GM21367 (cell line): ENCODE measurements around the gene AEBP2.
"Not testable (repeated sequence)": the region's sequence is repeated elsewhere in the genome, so short reads cannot be mapped to it uniquely, and the experiment has no call there.

Experiments used
- ATAC-seq: cut with Tn5 transposase; IDR thresholded peaks from one replicate; pipeline ENCODE4 v1.9.1; 2021; ENCODE audit not compliant: unreplicated experiment

AEBP2 gene

DNA sequence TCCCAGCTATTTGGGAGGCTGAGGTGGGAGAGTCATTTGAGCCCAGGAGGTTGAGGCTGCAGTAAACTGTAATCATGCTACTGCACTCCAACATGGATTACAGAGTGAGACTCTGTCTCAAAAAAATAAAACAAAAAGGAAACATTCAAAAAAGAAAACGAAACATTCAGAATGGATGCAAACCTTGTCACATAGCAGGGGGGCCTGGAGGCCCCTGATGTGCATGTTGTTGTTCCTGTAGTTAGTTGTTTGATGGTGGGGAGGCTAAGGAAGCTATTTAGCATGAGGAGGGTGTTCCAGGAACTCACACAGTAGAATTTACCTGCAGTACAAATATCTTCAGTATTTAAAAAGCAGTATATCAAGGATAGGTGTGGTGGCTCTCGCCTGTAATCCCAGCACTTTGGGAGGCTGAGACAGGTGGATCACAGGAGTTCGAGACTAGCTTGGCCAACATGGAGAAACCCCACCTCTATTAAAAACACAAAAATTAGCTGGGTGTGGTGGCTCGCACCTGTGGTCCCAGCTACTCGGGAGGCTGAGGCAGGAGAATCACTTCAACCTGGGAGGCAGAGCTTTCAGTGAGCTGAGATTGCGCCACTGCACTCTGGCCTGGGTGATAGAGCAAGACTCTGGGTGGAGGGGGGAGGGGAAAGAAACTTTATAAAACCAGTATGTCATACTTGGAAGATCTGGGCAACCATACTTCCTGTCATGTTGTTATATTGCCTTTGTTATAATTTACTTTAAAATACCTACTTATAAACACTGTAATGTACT lies 17.6 kb upstream of the AEBP2 start:
- no peak for ATAC-seq

DNA sequence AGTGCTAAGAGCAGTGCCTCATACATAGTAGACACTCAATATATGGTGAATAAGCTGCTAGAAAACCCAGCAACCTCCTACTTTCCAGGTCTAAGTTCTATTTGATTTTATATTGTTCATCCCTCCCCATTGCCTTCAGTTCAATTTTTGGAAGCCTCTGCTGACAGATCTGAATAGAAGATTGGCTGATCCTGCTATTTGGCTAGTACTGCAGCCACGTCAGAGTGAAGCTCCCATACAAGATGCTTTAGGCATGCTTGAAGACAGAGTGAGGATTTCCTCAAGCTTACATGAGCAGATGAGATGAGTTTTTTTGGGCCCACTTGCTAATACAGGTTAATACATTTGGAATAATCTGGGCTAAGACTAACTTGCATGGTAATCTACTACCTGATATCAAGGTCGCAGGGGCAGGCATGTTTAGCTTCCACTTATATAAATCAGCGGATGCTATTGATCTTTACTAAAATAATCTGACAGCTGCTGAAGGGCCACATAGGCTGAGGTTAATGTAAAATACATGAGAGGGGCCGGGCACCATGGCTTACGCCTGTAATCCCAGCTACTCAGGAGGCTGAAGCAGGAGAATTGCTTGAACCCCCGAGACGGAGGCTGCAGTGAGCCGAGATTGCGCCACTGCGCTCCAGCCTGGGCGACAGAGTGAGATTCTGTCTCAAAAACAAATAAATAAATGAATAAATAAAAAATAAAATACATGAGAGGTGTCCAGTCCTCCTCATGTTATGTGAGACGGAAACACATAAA lies 15.9 kb upstream of the AEBP2 start:
- no peak for ATAC-seq

DNA sequence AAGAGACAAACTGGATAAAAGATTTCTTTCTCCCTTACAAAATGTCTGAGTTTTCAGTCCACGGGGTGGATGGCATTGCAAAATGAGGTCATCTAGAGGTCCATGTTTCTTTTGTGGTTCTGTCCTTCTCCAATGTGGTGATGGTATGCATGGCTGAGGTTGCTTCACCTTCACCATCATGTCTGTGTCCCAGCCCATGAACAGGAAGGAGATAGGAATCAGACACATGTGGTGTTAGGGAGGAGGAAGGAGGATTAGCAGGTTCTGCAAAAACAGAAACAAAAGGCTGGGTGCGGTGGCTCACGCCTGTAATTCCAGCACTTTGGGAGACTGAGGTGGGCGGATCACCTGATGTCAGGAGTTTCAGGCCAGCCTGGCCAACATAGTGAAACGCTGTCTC lies 11.0 kb upstream of the AEBP2 start:
- ATAC-seq: no peak

DNA sequence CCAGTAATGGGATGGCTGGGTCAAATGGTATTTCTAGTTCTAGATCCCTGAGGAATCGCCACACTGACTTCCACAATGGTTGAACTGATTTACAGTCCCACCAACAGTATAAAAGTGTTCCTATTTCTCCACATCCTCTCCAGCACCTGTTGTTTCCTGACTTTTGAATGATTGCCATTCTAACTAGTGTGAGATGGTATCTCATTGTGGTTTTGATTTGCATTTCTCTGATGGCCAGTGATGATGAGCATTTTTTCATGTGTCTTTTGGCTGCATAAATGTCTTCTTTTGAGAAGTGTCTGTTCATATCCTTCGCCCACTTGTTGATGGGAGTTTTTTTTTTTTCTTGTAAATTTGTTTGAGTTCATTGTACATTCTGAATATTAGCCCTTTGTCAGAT lies 9.8 kb upstream of the AEBP2 start:
- ATAC-seq: not testable (repeated sequence)

DNA sequence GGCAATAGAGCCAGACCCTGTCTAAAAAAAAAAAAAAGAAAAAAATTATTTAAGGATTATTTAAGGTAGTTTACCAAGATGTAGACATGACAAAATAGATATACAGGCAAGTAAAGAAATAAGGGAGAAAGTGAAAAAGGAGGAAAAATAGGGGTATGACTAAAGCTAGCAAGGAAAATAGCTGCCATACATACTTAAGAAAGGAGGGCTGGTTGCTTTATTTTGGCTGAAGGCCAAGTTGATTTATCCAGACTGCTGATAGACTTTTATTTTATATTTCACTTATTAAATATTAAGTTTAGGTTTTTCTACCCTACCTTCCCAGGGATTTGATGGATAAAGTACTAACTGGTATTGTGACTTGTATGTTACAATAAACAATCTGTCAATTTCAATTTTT lies 8.3 kb upstream of the AEBP2 start:
- no peak for ATAC-seq

DNA sequence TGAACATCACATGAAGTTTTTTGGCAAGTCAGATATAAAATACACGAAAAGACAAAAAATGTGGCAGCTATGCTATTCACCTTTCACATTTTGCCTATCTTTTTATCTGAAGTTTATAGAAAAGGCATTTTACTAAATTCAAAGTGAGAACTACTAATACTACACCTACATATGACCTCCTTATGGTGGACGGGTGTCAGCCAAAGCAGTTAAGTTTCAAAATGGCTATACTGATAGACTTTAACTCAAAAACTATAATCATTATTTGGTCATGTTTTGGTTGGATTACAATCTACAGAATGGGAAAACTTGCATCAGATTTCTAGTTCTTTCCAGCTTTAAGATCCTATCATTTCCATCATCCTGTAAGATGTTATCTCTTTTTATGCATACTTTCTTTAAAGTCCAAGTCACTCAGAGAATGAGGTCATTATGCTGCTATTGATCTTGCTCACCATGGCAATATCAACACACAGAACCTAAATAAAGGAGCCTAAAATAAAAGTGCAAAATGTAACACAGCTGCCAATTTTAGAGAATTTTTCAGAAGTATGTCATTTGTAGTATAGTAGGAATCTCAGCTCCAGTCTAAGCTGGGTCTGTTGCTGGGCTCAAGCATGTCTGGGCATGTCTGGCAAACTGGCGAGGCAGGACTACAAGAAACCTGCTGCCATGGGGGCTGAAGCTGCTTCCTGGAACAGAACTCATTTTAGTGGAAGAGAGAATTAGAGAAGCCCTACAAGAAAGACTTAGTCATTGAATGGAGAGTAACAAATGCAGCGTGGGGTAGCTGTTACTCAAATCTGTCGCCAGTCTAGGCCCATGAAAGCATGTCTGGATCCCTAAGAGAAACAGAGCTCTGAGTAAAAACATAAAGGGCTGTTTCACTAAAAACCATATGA lies 7.6 kb upstream of the AEBP2 start:
- ATAC-seq: peak; percentile 49

DNA sequence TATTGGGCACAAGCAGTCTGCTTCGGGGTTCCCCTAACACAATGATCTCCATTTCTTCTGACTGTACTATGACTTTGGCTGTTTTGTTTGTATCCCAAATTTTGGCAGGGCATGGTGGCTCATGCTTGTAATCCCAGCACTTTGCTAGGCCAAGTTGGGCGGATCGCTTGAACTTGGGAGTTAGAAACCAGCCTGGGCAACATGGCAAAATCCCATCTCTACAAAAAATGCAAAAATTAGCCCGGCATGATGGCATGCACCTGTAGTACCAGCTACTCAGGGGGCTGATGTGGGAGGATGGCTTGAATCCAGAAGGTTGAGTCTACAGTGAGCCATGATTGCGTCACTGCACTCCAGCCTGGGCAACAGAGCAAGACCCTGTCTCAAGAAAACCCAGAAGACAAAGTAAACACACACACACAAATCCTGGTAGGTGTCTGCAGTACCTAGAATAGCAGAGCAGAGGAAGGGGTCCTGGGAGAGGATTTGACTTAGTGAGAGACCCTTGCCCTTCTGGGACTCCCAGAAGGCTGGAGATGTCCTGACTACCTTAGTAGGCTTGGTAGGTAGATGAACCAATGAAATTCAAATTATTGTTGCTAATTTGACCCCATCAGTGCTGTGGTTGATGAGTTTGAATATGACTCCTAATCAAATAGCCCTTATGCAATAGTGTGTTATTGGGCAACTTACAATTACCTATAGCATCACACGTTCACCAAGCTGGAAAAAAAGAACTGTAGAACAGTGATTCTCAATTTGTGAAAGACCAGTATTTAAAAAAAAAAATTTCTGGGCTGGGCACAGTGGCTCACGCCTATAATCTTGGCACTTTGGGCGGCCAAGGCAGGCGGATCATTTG lies 6.8 kb upstream of the AEBP2 start:
- ATAC-seq: no peak

DNA sequence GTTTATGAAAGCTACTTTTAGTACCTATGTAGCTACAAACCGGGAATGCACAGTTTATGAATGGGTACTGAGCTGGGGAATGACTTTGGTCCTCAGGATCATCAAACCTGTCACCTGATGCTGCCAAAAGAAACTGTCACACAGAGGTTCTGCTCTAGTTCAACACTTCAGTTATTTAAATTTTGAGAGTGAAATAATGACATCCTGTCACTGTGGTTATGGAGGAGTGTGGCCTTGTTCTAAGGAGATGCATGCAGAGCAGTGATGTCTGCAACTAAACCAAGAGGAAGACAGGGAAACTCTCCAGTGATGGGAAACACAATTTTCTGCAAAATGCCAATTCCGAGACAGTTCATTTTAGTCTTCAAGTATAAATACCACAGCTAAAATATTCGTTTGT lies 4.8 kb upstream of the AEBP2 start:
- no peak for ATAC-seq

DNA sequence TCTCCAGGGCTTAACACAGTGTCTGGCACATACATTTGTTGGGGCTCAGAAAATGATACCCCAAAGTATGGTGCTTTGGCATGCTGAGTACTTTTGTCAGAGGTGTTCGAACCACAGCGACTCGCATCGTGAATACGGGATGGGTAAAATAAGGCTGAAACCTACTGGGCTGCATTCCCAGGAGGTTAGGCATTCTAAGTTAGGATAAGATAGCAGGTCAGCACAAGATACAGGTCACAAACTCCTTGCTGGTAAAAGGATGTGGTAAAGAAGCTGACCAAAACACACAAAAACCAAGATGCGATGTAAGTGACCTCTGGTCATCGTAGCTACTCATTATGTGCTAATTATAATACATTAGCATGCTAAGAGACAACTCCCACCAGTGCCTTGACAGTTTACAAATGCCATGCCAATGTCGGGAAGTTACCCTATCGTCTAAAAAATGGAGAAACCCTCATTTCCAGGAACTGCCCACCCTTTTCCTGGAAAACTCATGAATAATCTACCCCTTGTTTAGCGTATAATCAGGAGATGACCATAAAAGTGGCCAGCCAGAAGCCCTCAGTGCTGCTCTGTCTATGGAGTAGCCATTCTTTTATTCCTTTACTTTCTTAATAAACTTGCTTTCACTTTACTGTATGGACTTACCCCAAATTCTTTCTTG lies 3.3 kb upstream of the AEBP2 start:
- ATAC-seq: no peak

DNA sequence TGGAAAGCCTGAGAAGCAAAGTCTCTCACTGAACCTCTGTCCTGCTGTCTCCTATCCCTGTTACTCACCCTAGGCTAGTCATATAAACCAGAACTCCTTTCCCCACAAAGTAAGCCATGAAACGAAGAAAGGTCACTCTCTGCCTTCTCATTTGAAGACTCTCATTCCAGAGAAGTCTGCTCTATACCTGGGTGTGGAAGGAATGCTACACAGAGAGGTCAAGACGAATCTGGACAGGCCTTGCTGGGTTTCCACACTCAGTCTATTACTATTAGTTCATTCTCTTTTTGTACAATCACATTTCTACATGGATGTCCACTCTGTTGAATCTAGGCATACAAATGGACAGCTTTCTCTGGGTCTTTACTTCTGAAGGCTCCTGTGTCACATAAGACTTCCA lies 2.4 kb upstream of the AEBP2 start:
- no peak for ATAC-seq

DNA sequence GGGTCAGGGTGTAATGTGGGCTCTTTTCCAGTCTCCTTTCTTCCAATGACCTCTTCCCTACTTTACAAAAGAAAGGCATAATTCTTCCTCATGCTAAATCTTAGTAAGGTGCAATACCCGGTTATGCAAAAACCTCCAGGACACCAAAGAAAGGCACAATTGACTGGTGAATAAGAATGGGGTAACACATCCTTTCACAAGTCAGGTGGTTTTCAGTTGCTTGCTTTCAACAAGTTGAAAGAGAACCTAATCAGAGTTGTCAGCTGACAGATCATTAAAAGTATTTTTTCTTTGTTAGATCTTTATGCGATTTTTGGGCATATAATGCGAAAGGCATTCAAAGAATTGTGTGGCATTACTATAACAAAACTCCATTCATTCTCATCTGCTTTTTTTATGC lies 1.3 kb upstream of the AEBP2 start:
- no peak for ATAC-seq

DNA sequence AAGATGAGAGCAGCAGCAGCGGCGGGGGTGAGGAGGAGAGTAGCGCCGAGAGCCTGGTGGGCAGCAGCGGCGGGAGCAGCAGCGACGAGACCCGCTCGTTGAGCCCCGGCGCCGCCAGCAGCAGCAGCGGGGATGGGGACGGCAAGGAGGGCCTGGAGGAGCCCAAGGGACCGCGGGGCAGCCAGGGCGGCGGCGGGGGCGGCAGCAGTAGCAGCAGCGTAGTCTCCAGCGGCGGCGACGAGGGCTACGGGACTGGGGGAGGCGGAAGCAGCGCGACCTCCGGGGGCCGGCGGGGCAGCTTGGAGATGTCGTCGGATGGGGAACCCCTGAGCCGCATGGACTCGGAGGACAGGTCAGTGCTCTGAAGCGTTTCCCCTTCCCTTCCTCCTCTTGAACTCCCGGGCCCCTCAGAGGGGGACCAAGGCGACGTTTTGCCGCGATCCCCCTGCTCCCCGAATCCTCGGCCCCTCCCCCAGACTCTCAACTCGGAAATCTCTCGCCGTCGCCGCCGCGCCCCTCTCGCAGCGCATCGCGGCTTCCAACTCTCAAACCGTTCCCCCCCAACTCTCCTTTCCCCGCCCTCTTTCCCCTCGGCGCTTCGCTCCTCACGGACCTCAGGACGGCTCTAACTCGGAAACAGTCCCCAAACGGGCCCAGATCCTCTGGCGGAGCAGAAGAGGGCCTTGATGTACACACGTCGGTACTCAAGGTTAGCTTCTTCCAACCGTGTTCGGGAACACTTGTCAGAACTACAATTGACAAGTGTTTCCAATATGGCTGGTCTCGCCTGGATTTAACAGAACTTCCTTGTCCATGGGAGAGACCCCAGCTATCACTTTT lies 947 bp downstream of the AEBP2 start:
- peak; percentile 24 for ATAC-seq

DNA sequence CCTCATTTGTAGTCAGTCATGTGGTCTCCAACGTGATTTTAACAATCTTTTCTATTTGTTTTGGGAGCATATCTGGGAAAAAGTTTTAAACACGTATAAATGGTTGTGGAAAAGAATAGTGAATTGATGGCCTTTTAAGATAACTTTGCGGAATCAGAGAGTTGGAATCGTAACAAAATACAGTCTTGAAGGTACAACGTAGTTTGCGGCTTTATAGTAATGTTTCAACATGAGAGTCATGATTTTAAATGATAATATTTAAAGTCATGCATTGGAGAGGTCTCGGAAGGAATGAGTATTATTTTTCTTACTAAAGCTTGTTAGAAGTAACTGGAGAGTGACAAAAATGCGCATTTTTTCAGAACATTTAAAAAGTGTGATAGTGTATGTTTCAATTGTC lies 1.6 kb downstream of the AEBP2 start:
- ATAC-seq: no peak

DNA sequence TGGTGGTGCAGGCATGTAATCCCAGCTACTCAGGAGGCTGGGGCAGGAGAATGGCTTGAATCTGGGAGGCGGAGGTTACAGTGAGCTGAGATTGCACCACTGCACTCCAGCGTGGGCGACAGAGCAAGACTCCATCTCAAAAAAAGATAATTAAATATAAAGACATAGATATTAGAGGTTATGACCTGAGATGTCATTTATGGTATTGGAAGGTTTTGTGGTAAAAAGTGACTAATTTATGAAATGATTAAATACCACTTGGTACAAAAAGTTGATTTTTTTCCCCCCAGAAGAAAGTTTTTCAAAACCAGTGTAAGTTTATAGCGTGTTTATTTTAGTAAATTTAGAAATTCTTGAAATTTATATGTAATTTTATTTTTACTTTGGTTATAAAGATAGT lies 4.3 kb downstream of the AEBP2 start:
- ATAC-seq: no peak

DNA sequence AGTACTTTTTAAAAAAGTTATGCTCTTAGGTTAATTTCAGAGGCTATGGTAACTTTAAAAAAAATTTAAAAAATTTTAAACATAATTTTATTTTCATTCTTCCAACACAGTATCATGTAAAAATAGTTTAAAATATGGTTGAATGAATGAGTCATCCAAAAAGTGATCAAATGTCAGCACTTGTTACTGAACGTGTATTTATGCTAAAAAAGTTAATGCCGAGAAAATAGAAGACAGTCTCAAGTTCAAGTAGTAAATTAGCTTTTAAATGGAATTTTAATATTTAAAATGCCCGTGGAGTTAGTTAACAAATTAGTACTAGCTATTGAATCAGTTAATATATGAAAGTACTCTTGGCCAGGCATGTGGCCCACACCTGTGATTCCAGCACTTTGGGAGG lies 4.8 kb downstream of the AEBP2 start:
- no peak for ATAC-seq

DNA sequence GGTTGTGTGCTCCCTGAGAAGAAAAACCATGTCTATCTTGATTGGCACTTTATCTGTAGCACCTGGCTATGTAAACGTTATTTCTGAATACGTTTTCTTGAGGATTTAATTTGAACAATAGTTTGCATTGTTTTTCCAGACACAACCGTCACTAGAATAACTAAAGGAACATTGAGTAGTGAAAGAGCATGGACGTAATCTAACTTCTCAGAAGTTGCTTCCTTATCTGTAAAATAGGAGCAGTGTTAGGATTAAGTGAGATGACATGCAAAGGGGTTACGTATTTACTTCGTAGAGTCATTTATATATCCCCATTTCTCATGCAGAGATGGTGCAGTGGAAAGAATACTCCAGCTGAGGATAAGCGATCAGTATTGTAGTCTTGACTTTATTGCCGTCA lies 8.1 kb downstream of the AEBP2 start:
- no peak for ATAC-seq

DNA sequence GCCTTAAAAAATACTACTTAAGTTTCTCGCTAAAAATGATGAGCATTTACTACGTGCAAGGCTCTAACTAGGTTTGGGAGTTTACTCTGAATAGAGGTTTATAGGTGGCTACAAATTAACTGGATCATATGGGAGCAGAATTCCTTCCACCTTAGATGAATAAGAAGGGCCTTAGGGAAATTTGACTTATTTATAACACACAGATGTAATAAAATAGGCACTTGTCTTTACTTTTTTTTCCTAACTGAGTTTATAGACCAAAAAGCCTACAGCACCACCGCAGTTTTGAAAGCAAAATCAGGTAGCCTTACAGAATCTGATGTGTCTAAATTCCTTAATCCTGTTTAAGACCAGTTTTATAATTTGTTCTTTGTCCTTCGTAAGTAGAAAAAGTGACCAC lies 10.5 kb downstream of the AEBP2 start:
- ATAC-seq: no peak

DNA sequence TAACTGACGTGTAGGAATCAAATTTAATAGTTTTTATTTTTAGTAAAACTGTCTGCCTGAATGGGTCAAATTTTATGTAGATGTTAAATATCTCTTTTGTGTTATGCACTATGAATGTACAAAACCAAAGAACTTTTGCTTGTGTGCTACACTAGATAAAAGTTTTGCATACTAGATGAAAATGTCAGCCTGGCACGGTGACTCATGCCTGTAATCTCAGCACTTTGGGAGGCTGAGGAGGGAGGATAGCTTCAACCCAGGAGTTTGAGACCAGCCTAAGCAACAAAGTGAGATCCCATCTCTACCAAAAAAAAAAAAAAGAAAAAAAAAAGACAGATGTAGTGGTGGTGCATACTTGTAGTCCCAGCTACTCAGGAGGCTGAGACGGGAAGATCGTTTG lies 11.1 kb downstream of the AEBP2 start:
- no peak for ATAC-seq

DNA sequence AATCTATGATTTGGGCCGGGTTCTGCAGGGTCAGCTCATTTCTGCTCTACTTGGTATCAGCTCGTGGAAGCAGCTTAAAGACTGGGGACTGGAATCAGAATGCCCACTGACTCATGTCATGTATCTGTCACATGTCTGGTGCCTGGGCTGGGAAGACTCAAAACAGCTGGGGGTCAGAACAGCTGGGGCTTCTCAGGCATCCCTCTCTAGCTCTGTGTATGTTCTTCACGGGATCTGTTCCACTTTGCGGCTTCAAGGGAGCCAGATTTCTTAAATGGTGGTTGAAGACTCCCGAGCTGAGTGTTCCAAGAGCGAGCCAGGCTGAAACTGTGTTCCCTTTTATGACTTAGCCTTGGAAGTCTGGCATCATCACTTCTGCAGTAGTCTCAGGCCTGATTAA lies 11.9 kb downstream of the AEBP2 start:
- no peak for ATAC-seq
